ENCODE results near the gene LMOD1.
"Not testable (repeated sequence)": the region's sequence is repeated elsewhere in the genome, so short reads cannot be mapped to it uniquely, and the experiment has no call there.

The LMOD1 gene

GRCh38 chr1:201947697-201948008, 1.3 kb upstream of the LMOD1 start:
- no peak for DNase-seq (ENCODE audit: low read depth in 2 of 2)

- no peak for DNase-seq (ENCODE audit: low read depth in 2 of 2)
Observed at GRCh38 chr1:201945863-201946223, 505 bp downstream of the LMOD1 start.

GRCh38 chr1:201945157-201945556, 1.2 kb downstream of the LMOD1 start:
- DNase-seq (ENCODE audit: low read depth in 2 of 2): no peak

GRCh38 chr1:201944639-201945038, 1.7 kb downstream of the LMOD1 start:
- DNase-seq (ENCODE audit: low read depth in 2 of 2): no peak

GRCh38 chr1:201944002-201944401, 2.3 kb downstream of the LMOD1 start:
- DNase-seq (ENCODE audit: low read depth in 2 of 2): no peak

GRCh38 chr1:201942129-201942495, 4.2 kb downstream of the LMOD1 start:
- no peak for DNase-seq (ENCODE audit: low read depth in 2 of 2)

GRCh38 chr1:201941420-201942128, 4.8 kb downstream of the LMOD1 start:
- no peak for DNase-seq (ENCODE audit: low read depth in 2 of 2)

GRCh38 chr1:201940316-201940715, 6.0 kb downstream of the LMOD1 start:
- DNase-seq (ENCODE audit: low read depth in 2 of 2): not testable (repeated sequence)

- no peak for DNase-seq (ENCODE audit: low read depth in 2 of 2)
Observed at GRCh38 chr1:201939574-201939973, 6.8 kb downstream of the LMOD1 start.

GRCh38 chr1:201939148-201939547, 7.2 kb downstream of the LMOD1 start:
- DNase-seq (ENCODE audit: low read depth in 2 of 2): no peak

GRCh38 chr1:201938440-201939035, 7.8 kb downstream of the LMOD1 start:
- no peak for DNase-seq (ENCODE audit: low read depth in 2 of 2)

GRCh38 chr1:201937624-201938213, 8.6 kb downstream of the LMOD1 start:
- no peak for DNase-seq (ENCODE audit: low read depth in 2 of 2)

- no peak for DNase-seq (ENCODE audit: low read depth in 2 of 2)
Observed at GRCh38 chr1:201933840-201934430, 12.4 kb downstream of the LMOD1 start.

GRCh38 chr1:201930803-201931202, 15.5 kb downstream of the LMOD1 start:
- DNase-seq (ENCODE audit: low read depth in 2 of 2): no peak

- DNase-seq (ENCODE audit: low read depth in 2 of 2): no peak
Observed at GRCh38 chr1:201930137-201930536, 16.2 kb downstream of the LMOD1 start.

GRCh38 chr1:201928266-201928665, 18.1 kb downstream of the LMOD1 start:
- no peak for DNase-seq (ENCODE audit: low read depth in 2 of 2)

GRCh38 chr1:201925981-201926645, 20.2 kb downstream of the LMOD1 start:
- no peak for DNase-seq (ENCODE audit: low read depth in 2 of 2)

- no peak for DNase-seq (ENCODE audit: low read depth in 2 of 2)
Observed at GRCh38 chr1:201925301-201925567, 21.1 kb downstream of the LMOD1 start.

GRCh38 chr1:201921952-201922558, 24.3 kb downstream of the LMOD1 start:
- no peak for DNase-seq (ENCODE audit: low read depth in 2 of 2)

- DNase-seq (ENCODE audit: low read depth in 2 of 2): no peak
Observed at GRCh38 chr1:201918343-201918742, 28.0 kb downstream of the LMOD1 start.

GRCh38 chr1:201917362-201918033, 28.9 kb downstream of the LMOD1 start:
- no peak for DNase-seq (ENCODE audit: low read depth in 2 of 2)
